ENCODE measurements around the gene EHMT1.
"Not testable (repeated sequence)": the region's sequence is repeated elsewhere in the genome, so short reads cannot be mapped to it uniquely, and the experiment has no call there.

Gene EHMT1

DNA sequence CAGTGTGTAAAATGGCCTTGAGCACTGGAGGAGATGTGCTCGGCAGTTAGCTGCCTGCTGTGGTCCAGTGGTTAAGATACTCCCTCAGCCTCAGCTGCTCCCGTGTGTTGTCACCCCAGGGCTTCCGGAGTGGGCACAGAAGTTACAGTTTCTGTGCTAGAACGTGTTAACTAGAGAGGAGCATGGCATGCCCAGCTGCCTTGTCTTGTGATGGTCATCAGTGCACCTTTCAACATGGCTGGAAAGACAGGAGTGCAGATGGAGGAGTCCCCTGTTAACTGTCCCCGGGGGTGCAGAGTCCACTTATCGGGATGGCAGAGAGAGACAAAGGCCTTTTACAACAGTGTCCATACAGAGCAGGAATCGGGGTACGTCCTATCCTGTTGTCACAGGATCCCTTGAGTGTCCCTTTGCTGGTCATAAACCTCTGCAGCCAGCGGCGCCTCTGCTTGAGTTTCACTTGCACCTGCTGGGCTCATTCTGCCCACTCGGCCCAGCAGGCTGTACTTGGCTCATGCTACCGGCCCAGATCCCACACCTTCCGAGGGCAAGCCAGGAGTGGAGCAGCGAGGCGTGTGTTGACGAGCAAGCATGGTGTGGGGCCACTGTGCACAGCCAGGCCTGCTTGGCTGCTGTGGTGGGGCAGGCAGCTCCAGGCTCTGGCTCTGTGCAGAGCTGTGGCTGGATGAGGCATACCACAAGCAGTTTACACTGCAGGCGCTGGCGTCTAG lies 112.6 kb downstream of the EHMT1 start:
- TF ChIP-seq, protein P1, sequence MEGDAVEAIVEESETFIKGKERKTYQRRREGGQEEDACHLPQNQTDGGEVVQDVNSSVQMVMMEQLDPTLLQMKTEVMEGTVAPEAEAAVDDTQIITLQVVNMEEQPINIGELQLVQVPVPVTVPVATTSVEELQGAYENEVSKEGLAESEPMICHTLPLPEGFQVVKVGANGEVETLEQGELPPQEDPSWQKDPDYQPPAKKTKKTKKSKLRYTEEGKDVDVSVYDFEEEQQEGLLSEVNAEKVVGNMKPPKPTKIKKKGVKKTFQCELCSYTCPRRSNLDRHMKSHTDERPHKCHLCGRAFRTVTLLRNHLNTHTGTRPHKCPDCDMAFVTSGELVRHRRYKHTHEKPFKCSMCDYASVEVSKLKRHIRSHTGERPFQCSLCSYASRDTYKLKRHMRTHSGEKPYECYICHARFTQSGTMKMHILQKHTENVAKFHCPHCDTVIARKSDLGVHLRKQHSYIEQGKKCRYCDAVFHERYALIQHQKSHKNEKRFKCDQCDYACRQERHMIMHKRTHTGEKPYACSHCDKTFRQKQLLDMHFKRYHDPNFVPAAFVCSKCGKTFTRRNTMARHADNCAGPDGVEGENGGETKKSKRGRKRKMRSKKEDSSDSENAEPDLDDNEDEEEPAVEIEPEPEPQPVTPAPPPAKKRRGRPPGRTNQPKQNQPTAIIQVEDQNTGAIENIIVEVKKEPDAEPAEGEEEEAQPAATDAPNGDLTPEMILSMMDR (IDR thresholded peaks at IDR 0.05; ENCODE audit: low read depth, low read length) = no peak
- no peak overlapping the region for H3K4me3 ChIP-seq (ENCODE audit: low read depth, low read length)

DNA sequence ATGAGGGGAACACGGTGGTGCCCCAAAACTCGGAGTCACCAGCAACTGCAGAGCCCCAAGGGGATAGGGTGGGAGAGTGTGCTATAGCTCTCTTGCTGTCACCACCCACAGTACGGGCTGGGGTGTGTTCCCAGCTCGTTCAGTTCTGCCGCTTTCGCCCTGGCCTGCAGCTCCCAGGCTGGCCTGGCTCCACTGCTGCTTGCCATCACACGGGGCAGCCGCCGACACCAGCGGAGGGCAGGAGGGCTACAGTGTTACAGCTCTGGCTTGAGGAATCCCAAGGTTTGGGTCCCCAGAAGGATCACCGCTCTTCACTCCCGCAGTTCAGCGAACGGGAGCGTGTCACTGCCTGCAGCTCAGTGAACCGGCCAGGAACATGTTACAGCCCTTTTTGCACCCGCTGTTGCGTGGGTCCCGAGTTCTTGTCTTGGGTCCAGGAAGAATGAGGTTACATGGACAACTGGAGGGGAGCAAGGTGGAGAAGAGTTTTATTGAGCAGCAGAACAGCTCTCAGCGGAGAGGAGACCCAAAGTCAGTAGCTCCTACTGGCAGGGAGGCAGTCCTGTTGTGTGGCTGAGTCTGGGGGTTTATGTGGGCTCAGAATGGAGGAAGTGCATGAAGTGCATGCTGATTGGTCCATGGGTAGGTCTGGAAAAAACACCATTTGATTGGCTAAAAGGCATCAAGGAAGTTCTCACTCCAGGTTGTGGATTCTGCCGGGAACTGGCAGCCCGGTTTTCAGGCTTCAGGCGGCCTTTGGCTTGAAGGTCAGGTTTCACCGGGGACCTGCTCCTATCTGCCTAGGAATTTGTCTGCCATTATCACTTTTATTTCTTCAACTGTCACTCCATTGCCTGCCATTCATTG lies 113.4 kb downstream of the EHMT1 start:
- H3K4me3 ChIP-seq (ENCODE audit: low read depth, low read length) = no peak overlapping the region
- TF ChIP-seq, protein P1 (IDR thresholded peaks at IDR 0.05; ENCODE audit: low read depth, low read length) = no peak

DNA sequence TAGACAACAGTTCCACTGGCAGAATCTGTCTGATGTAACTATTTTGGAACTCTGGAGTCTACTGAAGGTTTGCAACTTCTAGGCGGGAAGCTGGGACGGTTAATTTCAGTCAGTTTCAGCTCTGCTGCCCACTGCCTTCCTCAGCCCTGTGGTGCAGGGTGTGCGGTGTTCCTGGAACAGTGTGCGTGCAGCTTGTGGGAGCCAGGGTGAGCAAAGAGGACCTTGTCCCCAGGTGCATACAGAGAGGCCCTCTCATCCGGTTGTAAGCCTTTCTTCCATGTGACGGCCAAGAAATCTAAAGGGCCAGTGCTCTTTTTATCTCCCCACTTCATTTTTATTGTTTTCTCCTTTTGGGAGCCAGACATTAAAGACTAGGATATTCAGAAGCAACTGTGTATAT lies 114.6 kb downstream of the EHMT1 start:
- TF ChIP-seq, protein P1 (IDR thresholded peaks at IDR 0.05; ENCODE audit: low read depth, low read length) = no peak
- H3K4me3 ChIP-seq (ENCODE audit: low read depth, low read length) = no peak overlapping the region

DNA sequence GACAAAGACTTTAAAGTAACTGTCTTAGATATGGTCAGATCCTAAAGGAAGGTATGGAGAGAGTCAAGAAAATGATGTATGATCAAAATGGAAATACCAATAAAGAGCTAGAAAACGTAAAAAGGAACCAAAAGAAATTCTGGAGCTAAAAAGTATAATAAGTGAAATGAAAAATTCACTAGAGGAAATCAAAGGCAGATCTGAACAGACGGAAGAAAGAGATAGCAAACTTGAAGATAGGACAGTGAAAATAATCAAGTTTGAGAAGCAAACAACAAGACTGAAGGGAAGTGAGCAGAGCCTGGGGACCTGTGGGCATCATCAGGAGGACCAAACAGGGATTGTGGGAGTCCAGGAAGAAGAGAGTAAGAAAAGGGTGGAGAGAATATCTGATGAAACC lies 115.4 kb downstream of the EHMT1 start:
- TF ChIP-seq, protein P1 (IDR thresholded peaks at IDR 0.05; ENCODE audit: low read depth, low read length) = no peak
- no peak overlapping the region for H3K4me3 ChIP-seq (ENCODE audit: low read depth, low read length)

DNA sequence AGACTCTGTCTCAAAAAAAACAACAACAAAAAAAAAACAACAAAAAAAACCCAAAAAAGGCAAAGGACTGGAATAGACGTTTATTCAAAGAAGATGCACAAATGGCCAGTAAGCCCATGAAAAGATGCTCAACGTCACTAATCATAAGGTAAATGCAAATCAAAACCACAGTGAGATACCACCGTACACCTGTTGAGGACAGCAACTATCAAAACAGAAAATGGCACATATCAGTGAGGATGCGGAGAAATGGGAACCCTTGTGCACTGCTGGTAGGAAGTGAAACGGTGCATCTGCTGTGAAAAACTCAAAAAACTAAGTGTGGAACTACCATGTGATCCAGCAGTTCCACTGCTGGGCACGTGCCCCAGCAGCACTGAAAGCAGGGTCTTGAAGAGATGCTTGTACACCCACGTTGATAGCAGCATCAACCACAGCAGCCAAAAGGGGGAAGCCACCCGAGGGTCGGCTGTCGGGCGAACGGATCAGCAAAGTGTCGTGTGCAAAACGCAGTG lies 119.4 kb downstream of the EHMT1 start:
- not testable (repeated sequence) for H3K4me3 ChIP-seq (ENCODE audit: low read depth, low read length)

DNA sequence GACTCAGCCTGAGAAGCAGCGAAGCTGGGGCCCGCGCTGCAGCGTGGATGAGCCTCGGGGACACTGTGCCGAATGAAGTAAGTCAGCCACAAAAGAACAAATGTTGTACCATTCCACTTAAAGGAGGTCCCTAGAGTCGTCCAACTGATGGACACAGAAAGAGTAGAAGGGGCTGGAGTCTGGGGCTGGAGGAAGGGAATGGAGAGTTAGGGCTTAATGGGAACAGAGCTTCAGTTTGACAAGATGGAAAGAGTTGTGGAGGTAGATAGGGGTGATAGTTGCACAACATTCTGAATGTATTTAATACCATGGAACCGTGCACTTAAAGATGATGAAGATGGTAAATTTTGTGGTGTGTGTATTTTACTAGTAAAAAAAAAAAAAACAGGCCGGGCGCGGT lies 119.9 kb downstream of the EHMT1 start:
- TF ChIP-seq, protein P1 (IDR thresholded peaks at IDR 0.05; ENCODE audit: low read depth, low read length) = no peak
- no peak overlapping the region for H3K4me3 ChIP-seq (ENCODE audit: low read depth, low read length)

DNA sequence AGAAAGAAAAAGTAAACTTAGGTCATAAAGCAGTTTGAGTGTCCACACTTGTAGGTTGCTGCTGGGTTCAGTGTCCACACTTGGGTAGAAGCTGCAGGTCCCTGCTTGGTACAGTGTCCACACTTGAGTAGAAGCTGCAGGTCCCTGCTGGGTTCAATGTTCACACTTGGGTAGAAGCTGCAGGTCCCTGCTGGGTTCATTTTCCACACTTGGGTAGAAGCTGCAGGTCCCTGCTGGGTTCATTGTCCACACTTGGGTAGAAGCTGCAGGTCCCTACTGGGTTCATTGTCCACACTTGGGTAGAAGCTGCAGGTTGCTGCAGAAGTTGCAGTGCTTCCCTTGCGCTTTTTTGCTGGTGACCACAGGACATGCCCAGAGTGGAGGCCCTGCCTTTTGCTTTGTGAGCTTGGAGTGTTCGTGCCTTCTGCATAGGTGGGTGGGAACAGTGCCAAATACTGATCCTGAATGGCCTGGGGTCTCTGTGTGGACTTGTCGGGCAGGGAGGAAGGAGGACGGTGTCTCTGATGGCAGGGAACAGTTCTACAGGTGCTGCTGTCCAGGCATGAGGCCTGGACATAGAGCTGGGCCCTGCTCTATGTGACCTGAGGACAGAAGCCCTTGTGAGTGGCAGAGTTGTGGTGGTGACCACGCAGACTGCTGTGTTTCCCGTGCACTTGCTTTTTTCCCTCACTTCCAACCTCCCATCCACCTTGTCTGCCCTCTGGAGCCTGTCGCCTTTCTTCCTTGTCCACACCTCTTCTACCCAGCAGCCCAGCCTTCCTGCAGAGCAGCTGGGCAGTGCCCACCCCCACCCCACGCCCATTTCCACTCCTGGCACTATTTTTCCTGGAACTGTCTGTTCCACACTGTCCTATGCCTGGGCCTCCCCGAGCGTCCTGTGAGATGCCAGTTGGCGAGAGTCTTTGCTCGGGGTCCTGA lies 120.8 kb downstream of the EHMT1 start:
- TF ChIP-seq, protein P1 (IDR thresholded peaks at IDR 0.05; ENCODE audit: low read depth, low read length) = no peak
- no peak overlapping the region for H3K4me3 ChIP-seq (ENCODE audit: low read depth, low read length)
